Choroid plexus epithelial cell (primary cell): ENCODE results near the gene CFAP54.

Source experiments
- DNase-seq: peaks from one replicate; pipeline ENCODE4 v3.0.0-alpha.2; 2010; ENCODE audit warnings: low read depth
- H3K4me3 ChIP-seq: 2 replicates; pipeline ENCODE4 v1.5.1; 2011; ENCODE audit warnings: low read depth, mild to moderate bottlenecking, control low read depth, low read length, moderate library complexity
- CTCF ChIP-seq: conservative IDR thresholded peaks from 2 replicates; pipeline ENCODE4 v1.5.1; 2011; ENCODE audit warnings: low read depth, mild to moderate bottlenecking, control low read depth, inconsistent platforms, low read length, moderate library complexity

CFAP54 gene

GRCh38 chr12:96864335-96864734, 375.0 kb downstream of the CFAP54 start:
- H3K4me3 ChIP-seq, result no peak overlapping the region
- DNase-seq, result no peak
- TF ChIP-seq CTCF, result no peak

GRCh38 chr12:96866801-96867590, 377.6 kb downstream of the CFAP54 start:
- no peak for DNase-seq
- no peak overlapping the region for H3K4me3 ChIP-seq
- no peak for TF ChIP-seq CTCF

GRCh38 chr12:96870946-96871345, 381.6 kb downstream of the CFAP54 start:
- H3K4me3 ChIP-seq, result no peak overlapping the region
- no peak for TF ChIP-seq CTCF
- DNase-seq, result no peak

GRCh38 chr12:96872961-96873360, 383.6 kb downstream of the CFAP54 start:
- H3K4me3 ChIP-seq, result no peak overlapping the region
- TF ChIP-seq CTCF, result no peak
- DNase-seq, result no peak

- H3K4me3 ChIP-seq, result no peak overlapping the region
- TF ChIP-seq CTCF, result no peak
- no peak for DNase-seq
Observed at GRCh38 chr12:96874211-96874610, 384.8 kb downstream of the CFAP54 start.

GRCh38 chr12:96876966-96877365, 387.6 kb downstream of the CFAP54 start:
- no peak for DNase-seq
- no peak overlapping the region for H3K4me3 ChIP-seq
- no peak for TF ChIP-seq CTCF

GRCh38 chr12:96878704-96879103, 389.3 kb downstream of the CFAP54 start:
- no peak overlapping the region for H3K4me3 ChIP-seq
- peak; percentile 77 for DNase-seq
- no peak for TF ChIP-seq CTCF
